ENCODE data around the gene DDX53.

- TF ChIP-seq CTCF (conservative IDR thresholded peaks at IDR 0.05; ENCODE audit: low read length): no peak
- TF ChIP-seq EZH2phosphoT487 (IDR thresholded peaks at IDR 0.05; ENCODE audit: borderline replicate concordance): no peak
Measured at GRCh38 chrX:23048806-23049573, 49.2 kb downstream of the DDX53 start.
